ENCODE data around the gene SLC6A9.

- TF ChIP-seq CTCF (IDR thresholded peaks at IDR 0.05; ENCODE audit: insufficient read depth, low read length, poor library complexity, severe bottlenecking) (no peak), EZH2phosphoT487 (conservative IDR thresholded peaks at IDR 0.05; ENCODE audit: low read length) (no peak)
Measured at GRCh38 chr1:43947874-43948437, 83.3 kb downstream of the SLC6A9 start.

Measured in SU-DHL-6 (cell line).